SK-MEL-5 (cell line): Measurements from ENCODE around the gene IRF2. TPM values are rescaled to one million over a fixed set of nuclear protein-coding genes. Genes with fewer than 3 reads are reported as not detected.

ENCODE experiments used
- DNase-seq: peaks from one replicate; pipeline ENCODE4 v3.0.0-alpha.2; 2016; ENCODE audit warnings: low read depth, low spot score
- in situ Hi-C: cut with HindIII; loops from 2 replicates; pipeline ENCODE4 v1.10.0; 2016; ENCODE audit warnings: low sequenced_read_pairs, high pct_unique_total_duplicates, low pct_unique_long_range_greater_than_20kb
- total RNA-seq: library from RNA; depleted of rRNA; stranded (reverse); fragments of >200 nt; shearing (Covaris generic); gene quantifications from 2 replicates; pipeline ENCODE4 v1.2.3, GENCODE V29; 2014

Gene IRF2
- total RNA-seq, 1 experiment from 2014 or later = 37.0 TPM

DNA sequence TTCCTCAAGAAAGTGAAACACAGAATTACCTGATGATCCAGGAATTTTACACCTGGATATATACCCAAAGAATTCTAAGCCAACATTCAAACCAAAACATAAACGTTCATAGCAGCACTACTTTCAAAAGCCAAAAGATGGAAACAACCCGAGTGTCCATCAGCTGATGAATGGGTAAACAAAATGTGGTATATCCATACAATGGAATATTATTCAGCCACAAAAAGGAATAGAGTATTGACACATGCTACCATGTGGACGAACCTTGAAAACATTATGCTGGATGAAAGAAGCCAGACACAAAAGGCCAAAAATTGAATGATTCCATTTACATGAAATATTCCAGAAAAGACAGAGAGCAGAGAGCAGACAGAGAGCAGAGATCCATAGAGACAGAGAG lies 52.0 kb downstream of the IRF2 start:
- no peak for DNase-seq
- in situ Hi-C loops = no loop called here

DNA sequence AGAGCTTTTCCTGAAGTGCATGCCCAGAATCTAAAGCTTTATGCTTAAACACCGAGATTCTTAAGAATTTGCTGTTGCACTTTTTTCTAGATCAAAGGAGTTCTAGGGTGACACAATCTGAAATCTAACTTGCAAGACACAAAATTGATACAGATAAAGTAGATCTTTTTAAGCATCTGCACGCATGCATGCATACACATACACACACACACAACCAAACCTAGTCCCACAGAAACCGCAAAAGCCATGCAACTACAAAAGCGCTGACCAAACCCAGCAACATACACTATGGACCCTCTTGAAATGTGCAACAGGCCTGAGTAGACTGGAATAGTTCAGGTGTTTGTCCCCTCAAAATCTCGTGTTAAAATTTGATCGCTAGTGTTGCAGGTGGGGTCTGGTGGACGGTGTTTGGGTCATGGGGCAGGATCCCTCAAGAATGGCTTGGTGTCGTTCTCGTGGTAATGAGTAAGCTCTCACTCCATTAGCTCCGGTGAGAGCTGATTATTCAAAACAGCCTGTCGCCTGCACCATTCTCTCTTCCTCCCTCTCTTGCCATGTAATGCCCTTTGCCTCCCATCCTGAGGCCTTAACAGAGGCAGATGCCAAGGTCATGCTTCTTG lies 52.7 kb downstream of the IRF2 start:
- in situ Hi-C loops = no loop called here
- no peak for DNase-seq

DNA sequence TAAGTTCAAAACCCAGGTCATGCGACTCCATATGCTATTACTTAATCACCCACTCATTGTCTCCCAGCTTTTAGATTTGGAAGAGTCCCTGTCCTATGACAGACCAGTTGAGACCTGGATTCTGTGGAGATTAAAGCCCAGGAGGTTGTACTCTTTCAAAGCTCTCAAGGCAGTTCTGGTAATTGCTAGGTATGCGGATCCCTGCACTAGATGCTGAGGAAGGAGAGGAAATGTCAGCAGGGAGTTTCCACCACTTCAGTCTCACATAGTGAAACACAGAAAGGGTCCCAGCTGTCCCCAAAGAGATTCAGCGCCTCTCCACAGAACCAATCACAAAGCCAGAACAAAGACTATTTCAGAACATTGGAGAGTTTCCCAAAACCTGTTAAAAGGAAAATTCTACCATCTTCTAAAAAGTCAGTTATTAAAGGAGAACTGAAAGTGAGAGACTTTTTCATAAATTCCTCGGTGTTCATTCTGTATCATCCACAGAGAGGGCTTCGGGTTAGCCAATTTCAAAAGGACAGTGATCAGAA lies 53.4 kb downstream of the IRF2 start:
- in situ Hi-C loops = no loop called here
- peak; percentile 52 for DNase-seq

DNA sequence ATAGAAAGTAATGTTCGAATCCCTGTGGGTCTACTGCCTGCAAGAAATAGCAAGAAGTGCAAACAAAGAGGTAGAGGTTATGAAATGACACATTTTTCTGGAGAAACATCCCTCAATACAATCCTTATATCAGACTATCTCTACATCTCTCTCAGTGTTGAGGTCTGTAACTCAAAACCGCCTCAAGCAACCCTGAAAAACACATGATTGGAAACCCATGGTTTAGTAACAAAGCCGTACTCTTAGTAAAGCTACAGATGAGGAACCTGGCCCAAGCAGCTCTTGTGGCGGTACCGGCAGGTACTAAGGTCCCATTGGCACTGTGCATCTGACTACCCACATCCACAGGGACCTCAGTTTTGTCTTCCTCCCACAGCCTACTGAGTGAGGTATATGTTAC lies 53.9 kb downstream of the IRF2 start:
- in situ Hi-C loops = no loop called here
- peak; percentile 90 for DNase-seq

DNA sequence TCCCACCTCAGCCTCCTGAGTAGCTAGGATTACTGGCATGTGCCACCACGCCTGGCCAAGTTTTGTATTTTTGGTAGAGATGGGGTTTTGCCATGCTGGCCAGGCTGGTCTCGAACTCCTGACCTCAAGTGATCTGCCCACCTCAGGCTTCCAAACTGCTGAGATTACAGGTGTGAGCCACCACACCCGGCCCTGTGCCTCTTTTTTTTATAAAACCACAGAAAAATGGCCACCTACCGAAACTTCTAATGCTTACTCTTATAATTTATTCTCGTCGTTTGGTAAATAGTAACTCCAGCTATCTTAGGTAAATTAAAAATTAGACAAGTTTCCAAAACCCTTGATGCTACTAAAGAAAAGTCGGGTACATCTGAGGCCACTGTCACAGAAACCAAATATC lies 54.4 kb downstream of the IRF2 start:
- DNase-seq = no peak
- in situ Hi-C loops = no loop called here

DNA sequence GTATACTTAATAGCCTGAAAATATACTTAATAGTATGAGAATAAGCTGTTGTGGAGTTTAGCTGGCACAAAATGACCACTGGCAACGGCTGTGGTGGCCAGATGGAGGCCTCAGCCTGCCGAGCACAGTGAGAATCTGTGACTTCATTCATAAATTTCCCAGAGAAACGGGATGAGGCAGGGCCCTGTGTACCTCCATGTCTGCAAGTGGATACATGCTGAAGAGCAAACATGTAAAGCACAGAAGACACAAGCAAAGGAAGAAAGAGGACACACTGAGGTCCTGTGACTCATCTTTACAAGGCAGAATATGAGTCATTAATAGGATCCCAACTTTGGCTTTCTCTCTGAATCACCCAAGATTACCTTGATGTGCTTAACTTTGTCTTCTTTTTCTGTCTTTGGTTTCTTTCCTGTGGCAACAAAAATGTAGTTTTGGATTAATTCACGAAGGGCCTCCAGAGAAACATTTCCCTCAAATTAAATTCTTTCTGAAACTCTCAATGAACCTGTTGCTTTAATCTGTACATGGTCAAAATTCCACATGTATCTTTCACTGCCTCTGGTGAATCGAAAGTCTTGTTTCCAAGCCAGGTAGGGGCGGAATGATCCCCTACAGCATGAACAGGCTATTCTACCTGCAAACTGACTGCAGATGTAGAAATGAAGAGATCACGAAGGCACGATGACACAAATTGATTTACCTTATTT lies 56.4 kb downstream of the IRF2 start:
- DNase-seq = peak; percentile 63
- in situ Hi-C loops = no loop called here

DNA sequence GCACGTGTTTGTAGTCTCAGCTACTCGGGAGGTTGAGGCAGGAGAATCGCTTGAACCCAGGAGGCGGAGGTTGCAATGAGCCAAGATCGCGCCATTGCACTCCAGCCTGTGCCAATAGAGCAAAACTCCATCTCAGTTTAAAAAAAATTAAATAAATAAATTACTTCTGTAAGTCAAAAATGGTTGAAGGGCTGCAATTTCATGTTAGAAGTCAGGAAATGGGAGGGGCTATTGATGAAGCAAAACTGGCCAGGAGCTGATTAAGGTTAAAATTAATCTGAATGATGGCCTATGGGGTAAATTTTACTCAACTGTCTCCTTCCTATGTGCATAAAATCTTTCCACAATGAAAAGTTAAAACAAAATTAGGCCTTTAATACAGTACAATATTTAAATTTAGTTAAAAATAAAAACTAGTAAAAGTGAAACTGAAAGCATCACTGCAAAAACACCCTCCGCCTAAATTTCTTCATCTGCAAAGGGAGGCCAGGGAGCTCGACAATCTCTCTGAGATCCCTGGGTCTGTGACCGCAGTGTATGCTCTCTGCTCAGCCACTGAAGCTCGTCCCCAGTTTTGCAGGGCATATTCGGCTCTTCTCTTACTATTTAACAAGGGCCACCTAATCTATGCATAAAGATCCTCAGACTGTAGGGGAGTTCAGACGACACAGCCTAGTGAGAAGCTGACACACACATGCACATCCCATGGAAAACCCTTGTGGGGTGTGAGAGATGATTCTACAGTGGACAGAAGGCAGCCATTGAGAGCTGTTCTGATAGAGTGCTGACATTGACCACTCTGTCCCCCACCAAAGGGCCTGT lies 57.2 kb downstream of the IRF2 start:
- peak; percentile 22 for DNase-seq
- in situ Hi-C loops = no loop called here

DNA sequence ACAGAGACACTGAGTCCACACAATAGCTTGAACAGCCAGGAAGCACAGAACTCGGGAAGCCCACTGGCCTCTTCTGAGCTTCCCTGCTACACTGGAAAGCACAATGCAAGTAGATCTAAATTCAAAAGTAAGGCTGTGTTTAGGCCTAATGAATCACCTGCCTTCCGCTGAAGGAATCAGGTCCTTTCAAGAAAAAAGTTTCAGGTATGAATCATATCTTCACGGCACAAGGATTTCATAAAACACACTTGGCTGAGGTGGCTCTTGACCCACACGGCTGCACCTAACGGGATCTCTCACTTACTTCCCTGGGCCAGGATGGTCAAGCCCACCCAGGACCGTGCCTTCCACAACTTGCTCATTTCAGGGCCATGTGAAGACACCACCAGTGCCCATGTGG lies 59.3 kb downstream of the IRF2 start:
- in situ Hi-C loops = no loop called here
- no peak for DNase-seq

DNA sequence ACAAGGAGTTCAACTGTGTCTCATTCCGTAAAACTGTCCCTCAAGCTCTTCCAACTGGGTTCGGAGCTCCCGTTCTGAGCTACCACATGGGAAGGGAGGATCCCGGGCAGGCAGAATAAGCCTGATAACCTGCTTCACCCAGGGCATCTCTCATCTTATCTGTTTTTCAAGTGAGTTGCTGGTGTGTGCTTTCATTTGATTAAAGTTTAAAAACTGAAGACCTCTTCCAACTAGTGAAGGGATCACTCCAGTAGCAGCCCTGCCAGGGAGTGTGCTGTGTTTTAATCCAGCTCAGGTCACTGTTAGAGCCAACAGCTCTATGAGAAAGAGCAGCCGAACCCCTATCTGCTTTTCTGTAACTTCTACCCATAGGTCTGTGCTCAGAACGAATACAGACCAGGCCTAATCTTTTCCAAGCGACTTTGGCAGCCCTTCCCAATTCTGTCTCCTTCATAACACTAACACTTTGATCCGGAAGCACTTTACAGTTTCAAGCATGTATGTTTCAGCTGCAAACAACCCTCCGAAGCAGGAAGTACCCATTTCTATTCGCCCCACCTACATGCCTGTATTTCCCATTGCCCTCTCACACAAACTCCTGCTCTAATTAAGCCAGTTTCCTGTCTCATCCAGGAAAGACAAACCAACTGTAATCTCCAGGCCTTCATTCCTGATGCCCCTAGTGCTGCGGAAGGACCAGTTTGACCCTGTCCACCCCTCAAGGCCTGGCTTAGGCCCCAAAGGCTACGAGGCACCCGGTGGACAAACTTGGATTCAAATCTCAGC lies 60.9 kb downstream of the IRF2 start:
- in situ Hi-C loops = no loop called here
- no peak for DNase-seq

DNA sequence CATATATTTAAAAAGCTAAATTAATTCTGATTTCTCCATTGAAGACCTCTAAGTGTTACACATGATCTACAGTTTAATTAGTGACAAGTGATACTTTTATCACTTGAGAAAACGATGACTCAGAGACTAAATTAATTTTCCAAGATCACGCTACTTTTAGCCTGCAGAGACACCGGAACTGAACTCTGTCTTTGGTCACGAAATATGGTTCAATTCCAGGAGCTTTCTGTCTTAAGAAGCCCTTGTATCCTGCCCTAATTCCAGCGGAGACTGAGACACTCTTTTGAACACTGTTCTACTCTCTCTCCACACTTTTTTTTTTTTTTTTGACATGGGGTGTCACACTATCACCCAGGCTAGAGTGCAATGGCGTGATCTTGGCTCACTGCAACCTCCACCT lies 63.6 kb downstream of the IRF2 start:
- no peak for DNase-seq
- in situ Hi-C loops = no loop called here

DNA sequence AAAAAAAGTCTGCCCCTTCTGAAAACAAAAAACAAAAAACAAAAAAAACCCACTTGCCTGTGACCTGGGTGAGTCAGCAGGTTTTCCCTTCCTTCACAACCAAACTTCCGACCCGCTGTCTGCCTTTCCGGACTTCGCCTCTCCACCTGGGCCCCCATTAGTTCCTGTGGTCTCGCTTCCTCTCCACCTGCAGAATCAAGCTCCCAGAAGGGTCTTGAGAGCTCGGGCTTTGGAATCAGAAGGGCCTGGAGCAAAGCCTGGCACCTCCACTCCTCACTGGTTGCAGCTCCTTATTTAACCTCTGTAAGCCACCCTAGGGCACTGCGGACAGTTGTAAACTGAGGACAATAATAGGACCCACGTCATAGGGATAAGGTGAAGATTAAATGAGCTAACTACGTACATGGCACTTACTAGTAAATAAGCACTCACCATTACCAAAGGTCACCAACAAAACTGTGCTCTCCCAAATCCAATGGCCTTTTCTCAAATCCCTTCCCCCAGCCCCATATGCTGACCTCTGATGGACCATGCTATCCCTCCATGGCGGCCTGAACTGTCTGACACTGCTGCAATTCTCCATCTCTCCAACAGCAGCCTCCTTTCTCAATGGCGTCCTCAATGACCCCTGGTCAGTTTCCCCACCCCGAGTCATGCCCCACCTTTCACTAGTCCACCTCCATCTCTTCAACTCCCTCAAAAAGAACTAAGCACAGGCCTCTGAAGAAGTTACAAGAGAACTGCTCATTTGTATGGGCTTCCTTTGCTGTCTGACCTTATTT lies 64.2 kb downstream of the IRF2 start:
- in situ Hi-C loops = no loop called here
- DNase-seq = no peak

DNA sequence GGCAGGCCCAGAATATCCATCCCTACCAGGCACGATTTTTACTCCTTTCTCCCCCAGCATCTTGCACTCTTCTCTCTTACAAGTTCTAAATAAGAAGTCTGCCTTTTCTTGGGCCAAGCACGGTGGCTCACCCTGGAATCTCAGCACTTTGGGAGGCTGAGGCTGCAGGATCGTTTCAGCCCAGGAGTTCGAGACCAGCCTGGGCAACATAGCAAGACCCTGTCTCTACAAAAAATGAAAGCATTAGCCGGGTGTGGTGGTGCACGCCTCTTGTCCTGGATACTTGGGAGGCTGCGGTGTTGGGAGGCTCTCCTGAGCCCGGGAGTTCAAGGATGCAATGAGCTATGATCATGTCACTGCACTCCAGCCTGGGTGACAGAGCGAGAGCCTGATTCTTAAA lies 64.8 kb downstream of the IRF2 start:
- in situ Hi-C loops = no loop called here

DNA sequence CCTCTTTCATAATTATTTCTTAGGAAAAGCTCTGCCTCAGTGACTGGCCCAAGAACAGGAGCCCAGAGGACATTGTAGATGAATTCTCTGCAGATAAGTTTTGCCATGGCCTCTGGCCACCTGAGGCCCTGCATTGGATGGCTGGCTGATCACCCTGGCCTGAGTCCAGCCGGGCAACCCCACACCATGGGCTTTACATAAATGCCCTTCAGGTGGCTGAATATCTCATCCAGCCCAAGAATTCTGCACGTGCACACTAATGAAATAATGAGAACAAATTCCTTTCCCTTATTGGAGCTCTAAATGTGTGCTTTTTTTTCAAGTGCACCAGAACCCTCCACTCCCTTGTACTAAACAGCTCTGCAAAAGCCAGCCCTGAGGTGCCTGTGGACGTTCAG lies 65.7 kb downstream of the IRF2 start:
- in situ Hi-C loops = no loop called here
- no peak for DNase-seq

More for the DNA sequence above, 64.8 kb downstream of the IRF2 start:
- no peak for DNase-seq

DNA sequence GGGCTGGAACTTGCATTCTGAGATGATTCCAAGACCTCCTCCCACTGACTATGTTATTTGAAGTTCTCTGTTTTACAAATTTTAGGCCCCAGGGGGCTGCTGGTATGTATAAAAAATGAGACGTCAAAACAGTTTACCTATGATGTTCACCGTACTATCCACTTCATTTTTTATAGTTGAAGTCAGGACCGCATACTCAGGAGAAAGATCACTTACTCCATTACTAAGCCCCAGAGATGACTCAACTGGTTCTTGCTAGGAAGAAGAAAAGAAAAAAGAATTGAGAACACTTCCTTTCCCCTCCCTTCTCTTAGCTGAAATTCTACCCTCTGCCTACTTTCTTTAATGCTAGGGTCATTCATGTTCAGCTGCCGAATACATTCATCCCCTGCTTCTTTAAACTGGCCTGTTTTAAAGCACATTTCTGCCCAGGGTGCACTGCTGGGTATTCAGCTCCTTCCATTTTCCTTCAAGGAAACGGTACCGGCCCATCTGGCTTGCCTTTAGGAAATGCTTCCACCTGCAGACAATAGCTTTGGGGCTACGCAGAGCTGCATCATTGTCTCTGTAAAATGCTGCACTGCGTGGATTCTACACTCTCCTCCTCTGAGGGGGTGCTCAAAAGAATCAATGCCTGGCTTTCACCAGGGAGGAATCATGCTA lies 66.2 kb downstream of the IRF2 start:
- DNase-seq = no peak
- in situ Hi-C loops = no loop called here

DNA sequence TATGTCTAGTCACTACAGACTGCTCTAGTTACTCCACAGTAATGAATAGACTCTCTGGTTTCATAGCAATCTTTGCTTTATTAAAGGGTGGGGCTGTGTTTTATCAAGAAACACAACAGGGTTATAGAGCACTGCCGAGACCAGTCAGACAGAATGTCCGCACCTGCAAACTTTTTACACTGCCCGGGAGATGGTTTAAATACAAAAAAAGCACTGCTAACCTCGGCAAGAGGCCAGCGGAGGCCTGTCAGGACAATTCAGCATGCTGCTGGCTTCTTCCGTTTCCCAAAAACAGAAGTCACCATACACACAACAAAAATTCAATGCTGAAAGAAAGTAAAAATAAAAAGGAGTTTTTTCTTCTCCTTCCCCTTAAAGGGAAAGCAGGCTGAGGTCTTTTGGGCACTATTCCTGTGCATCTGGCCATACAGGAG lies 67.4 kb downstream of the IRF2 start:
- in situ Hi-C loops = no loop called here
- no peak for DNase-seq

DNA sequence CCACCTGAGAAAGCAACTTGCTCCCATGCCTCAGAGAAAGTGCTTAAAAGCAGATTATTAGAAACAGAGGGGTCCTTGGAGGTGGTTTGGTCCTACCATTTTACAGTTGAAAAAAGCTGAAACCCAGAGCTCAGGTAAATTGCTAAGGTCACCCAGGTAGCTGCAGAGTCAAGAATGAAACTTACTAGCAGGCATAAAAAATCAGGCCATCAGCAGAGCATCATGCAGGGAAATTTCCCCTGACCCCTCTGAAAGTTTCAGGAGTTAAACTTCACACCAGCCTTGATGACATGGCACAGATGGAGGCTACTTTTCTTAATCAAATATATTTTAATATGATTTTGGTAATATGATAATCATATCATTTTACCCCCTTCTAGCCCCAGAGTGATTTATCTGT lies 70.3 kb downstream of the IRF2 start:
- DNase-seq = no peak
- in situ Hi-C loops = no loop called here

DNA sequence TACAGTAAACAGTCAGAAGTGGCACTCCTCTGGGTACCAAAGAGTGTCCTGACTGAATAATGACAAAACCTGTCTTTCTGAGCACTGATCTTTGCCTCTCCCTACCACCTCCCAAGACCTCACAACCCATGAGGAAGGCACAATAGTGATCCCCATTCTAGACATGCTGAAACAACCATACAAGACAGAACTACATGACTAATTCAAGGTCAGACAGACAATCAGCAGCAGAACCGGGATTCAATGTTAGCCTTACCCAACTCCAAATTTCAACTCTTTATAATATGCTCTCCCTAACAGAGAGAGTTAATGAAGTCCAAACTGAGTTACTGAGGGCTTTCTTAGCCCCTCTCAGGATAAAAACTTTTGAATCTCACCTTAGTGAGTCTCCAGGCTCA lies 71.0 kb downstream of the IRF2 start:
- in situ Hi-C loops = no loop called here
- DNase-seq = no peak
